BJ (cell line): ENCODE results near the gene CIB1. TPM values are rescaled to one million over a fixed set of nuclear protein-coding genes. Genes with fewer than 3 reads are reported as not detected.

Experiments
- CTCF ChIA-PET: fragments of 350-600 bp; formaldehyde crosslinking; extraction: SDS; loops from one replicate; lab custom pipeline; 2021; ENCODE audit warnings: antibody characterized with exemption, inconsistent platforms; lab: Yijun Ruan, JAX
- POLR2A ChIA-PET: fragments of 300-600 bp; sonication (Branson Sonifier 250); formaldehyde crosslinking; extraction: SDS; loops from one replicate; lab custom pipeline; 2021; ENCODE audit warnings: antibody characterized with exemption; lab: Charles Lee
- DNase-seq: peaks from one replicate; pipeline ENCODE4 v3.0.0-alpha.2; 2011; ENCODE audit warnings: low read depth
- H3K27me3 ChIP-seq: 2 replicates; pipeline ENCODE4 v1.6.0; 2011; ENCODE audit warnings: low read length; ENCODE audit not compliant: control insufficient read depth, insufficient read depth
- H3K36me3 ChIP-seq: 2 replicates; pipeline ENCODE4 v1.5.1; 2011; ENCODE audit warnings: low read length; ENCODE audit not compliant: control insufficient read depth, insufficient read depth
- H3K4me3 ChIP-seq: 2 replicates; pipeline ENCODE4 v1.5.1; 2011; ENCODE audit warnings: low read depth, mild to moderate bottlenecking, control low read depth, low read length
- CTCF ChIP-seq: IDR thresholded peaks from 2 replicates; pipeline ENCODE4 v1.5.1; 2011; ENCODE audit warnings: low read depth, mild to moderate bottlenecking, control low read depth, inconsistent platforms, low read length, moderate library complexity; ENCODE audit not compliant: insufficient read depth
- polyA plus RNA-seq: library from polyadenylated mRNA; depleted of rRNA; stranded (reverse); fragments of >200 nt; gene quantifications from 2 replicates; pipeline ENCODE4 v1.2.3, GENCODE V29; 2011

The CIB1 gene
- polyA plus RNA-seq, 1 experiment: 102 TPM

- Histone ChIP-seq H3K4me3 (no peak overlapping the region), H3K36me3 (peaks cover 6% of the 10 kb centered on the region), H3K27me3 (no peaks in the 10 kb centered on the region)
- ChIA-PET POLR2A (interaction anchor here (0.6 kb wide), 1 partner anchor 1348 kb away, joined by 3 read pairs; no protein-coding TSS in a partner anchor), CTCF (no interaction called here)
- no peak for DNase-seq
- no peak for TF ChIP-seq CTCF
These were observed 7.1 kb upstream of the CIB1 start for GRCh38 chr15:90240856-90241255.

GRCh38 chr15:90239371-90239770, 5.6 kb upstream of the CIB1 start:
- no peaks in the 10 kb centered on the region for H3K27me3 ChIP-seq
- DNase-seq: no peak
- no peak overlapping the region for H3K4me3 ChIP-seq
- no peak for TF ChIP-seq CTCF
- ChIA-PET POLR2A (no interaction called here), CTCF (interaction anchor here (0.7 to 1.9 kb wide), 2 partner anchors 10 to 61 kb away, joined by 4 to 6 read pairs; partner anchors contain the start of gene TTLL13)
- peaks cover 6% of the 10 kb centered on the region for H3K36me3 ChIP-seq

- Histone ChIP-seq H3K36me3 (peaks cover 13% of the 10 kb centered on the region), H3K27me3 (no peaks in the 10 kb centered on the region), H3K4me3 (peak within 1 kb of the TSS; percentile 92)
- ChIA-PET CTCF (interaction anchor here (1.2 to 5.2 kb wide), 3 partner anchors 13 to 135 kb away, joined by 3 to 46 read pairs (median 4); no protein-coding TSS in a partner anchor), POLR2A (interaction anchor here (0.6 kb wide), 5 partner anchors 34 to 362 kb away, joined by 3 to 14 read pairs (median 7); no protein-coding TSS in a partner anchor)
- no peak for TF ChIP-seq CTCF
- no peak for DNase-seq
These were observed 601 bp upstream of the CIB1 start, which contains the start of gene GDPGP1 for GRCh38 chr15:90234096-90234988. TSS of gene GDPGP1 (plus strand) at chr15:90234209. CDS start at chr15:90240909, 6,700 bp downstream.

- POLR2A ChIA-PET: interaction anchor here (0.6 to 0.9 kb wide), 3 partner anchors 19 to 232 kb away, joined by 3 read pairs; partner anchors contain the start of gene ZNF710
- no peak for DNase-seq
- CTCF ChIA-PET: interaction anchor here (0.6 to 5.2 kb wide), 7 partner anchors 9 to 133 kb away, joined by 3 to 46 read pairs (median 3); no protein-coding TSS in a partner anchor
- peaks cover 17% of the 10 kb centered on the region for H3K36me3 ChIP-seq
- H3K27me3 ChIP-seq: no peaks in the 10 kb centered on the region
- peak overlapping the region; percentile 92 for H3K4me3 ChIP-seq
- peak; percentile 58; the same call in 1 of the 2 replicates for TF ChIP-seq CTCF
These were observed 777 bp downstream of the CIB1 start for GRCh38 chr15:90232941-90233386.

GRCh38 chr15:90232196-90232595, 1.5 kb downstream of the CIB1 start:
- no peaks in the 10 kb centered on the region for H3K27me3 ChIP-seq
- TF ChIP-seq CTCF: no peak
- no peak overlapping the region; the same call in 1 of the 2 replicates for H3K4me3 ChIP-seq
- no peak for DNase-seq
- ChIA-PET POLR2A (no interaction called here), CTCF (interaction anchor here (1.8 to 5.2 kb wide), 2 partner anchors 9 to 11 kb away, joined by 4 to 46 read pairs; no protein-coding TSS in a partner anchor)
- peaks cover 17% of the 10 kb centered on the region for H3K36me3 ChIP-seq
